Measurements from ENCODE around the gene ALPG. TPM values are rescaled to one million over a fixed set of nuclear protein-coding genes. Genes with fewer than 3 reads are reported as not detected.

Gene ALPG
- total and polyA plus RNA-seq, 2 of the 13 experiments (the other 11 are each of a cell fraction or from before 2014, with no cell fraction given): not detected

DNA sequence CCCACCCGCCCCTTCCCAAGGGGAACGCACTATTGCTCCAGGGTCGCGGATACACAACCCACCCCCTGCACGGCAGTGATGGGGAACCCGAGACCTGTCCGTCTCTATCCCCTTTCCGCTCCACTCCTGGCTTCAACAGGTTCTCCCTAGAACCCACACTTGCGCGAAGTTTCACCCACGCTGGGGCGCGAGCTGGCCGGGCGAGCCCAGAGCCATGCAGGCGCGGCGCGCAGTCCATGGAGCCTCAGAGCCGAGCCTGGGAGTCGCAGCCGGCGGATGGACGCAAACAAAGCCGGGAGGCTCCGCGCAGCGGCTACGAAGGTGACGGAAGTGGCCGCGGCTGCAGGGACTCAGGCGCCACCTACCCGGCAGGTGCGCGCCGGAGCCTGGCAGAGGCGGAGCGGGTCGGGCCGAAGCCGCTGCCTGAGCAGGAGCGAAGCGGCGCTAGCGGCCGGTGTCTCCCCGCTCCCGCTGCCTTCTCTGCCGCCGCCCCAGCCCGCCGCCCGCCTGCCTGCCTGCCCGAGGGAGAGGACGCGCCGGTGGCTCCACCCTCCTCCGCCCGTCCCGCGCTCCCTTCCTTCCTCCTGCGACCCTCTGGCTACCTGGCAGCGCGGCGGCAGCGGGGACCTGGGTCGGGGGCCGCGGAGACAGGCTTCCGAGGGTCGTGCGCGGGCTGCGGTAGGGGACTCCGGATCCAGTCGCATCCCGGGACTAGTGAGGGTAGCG lies 14.0 kb downstream of the ALPG start:
- Histone ChIP-seq H3K4me1 (ENCODE audit: insufficient read depth, low read length) (no peaks in the 10 kb centered on the region), H4K20me1 (ENCODE audit: insufficient read depth, low read length) (no peaks in the 10 kb centered on the region), H3K27me3 (ENCODE audit: control insufficient read depth in 1 of 2, insufficient read depth in 2 of 2, low read length in 2 of 2) (peaks cover 16 to 62% of the 10 kb centered on the region in 2 experiments), H3K79me2 (ENCODE audit: insufficient read depth, low read length) (no peaks in the 10 kb centered on the region), H2AFZ (ENCODE audit: low read length) (no peak overlapping the region), H3K27ac (ENCODE audit: extremely low read length, insufficient read depth, low read length) (no peak overlapping the region), H3K4me2 (ENCODE audit: low read depth, low read length) (peak overlapping the region; percentile 53), H3K4me3 (replicated peaks in 1 of 3; ENCODE audit: insufficient read depth in 1 of 3, low read depth in 2 of 3, low read length in 3 of 3) (peak overlapping the region in 1 of 3 experiments; percentile 48; a peak in 1 of 6 replicates), H3K9me3 (ENCODE audit: low read length) (peaks cover 16% of the 10 kb centered on the region), H3K36me3 (replicated peaks in 1 of 2; ENCODE audit: control insufficient read depth in 1 of 2, insufficient read depth in 2 of 2, low read length in 2 of 2) (no peaks in the 10 kb centered on the region), H3K9ac (ENCODE audit: insufficient read depth, low read depth, low read length) (no peak overlapping the region)
- FAIRE-seq (no peak), DNase-seq (ENCODE audit: low spot score) (peak; percentile 16), ATAC-seq (peak; percentile 83)
- WGBS (ENCODE audit: low lambda C conversion rate): 36% methylated on average over 50 of the region's 79 CpGs
- no TSS peak for BruUV-seq (replicated peaks)
- intact Hi-C loops (cut with micrococcal nuclease; ENCODE audit: unreplicated experiment): no loop called here
- ChIA-PET POLR2A (no interaction called here), CTCF (ENCODE audit: low intra/inter-chr PET ratio, low total read pairs) (no interaction called here)
- in situ Hi-C loops (cut with HindIII; ENCODE audit: extremely low pct_ligation_motif_present, low pct_unique_long_range_greater_than_20kb): no loop called here
- TF ChIP-seq ETV6 (CRISPR knock-in tag; conservative IDR thresholded peaks at IDR 0.05): peak; percentile 68; the same call in 1 of the 2 replicates
- peak; percentile 63; the same call in 1 of the 2 replicates for TF ChIP-seq ZNF556 (CRISPR knock-in tag; IDR thresholded peaks at IDR 0.05; ENCODE audit: borderline replicate concordance)
- TF ChIP-seq ZEB1 (IDR thresholded peaks at IDR 0.05; ENCODE audit: insufficient replicate concordance, low read depth): peak; percentile 41
- TF ChIP-seq KLF9 (CRISPR knock-in tag; IDR thresholded peaks at IDR 0.05; ENCODE audit: low read depth): no peak
- TF ChIP-seq ZNF788 (CRISPR knock-in tag; IDR thresholded peaks at IDR 0.05; ENCODE audit: borderline replicate concordance): peak; percentile 51; the same call in 1 of the 2 replicates
- TF ChIP-seq, protein P1, sequence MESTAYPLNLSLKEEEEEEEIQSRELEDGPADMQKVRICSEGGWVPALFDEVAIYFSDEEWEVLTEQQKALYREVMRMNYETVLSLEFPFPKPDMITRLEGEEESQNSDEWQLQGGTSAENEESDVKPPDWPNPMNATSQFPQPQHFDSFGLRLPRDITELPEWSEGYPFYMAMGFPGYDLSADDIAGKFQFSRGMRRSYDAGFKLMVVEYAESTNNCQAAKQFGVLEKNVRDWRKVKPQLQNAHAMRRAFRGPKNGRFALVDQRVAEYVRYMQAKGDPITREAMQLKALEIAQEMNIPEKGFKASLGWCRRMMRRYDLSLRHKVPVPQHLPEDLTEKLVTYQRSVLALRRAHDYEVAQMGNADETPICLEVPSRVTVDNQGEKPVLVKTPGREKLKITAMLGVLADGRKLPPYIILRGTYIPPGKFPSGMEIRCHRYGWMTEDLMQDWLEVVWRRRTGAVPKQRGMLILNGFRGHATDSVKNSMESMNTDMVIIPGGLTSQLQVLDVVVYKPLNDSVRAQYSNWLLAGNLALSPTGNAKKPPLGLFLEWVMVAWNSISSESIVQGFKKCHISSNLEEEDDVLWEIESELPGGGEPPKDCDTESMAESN (CRISPR knock-in tag; conservative IDR thresholded peaks at IDR 0.05): 0 out of 2 replicates have a peak, but pooled peaks have one; percentile 27
- TF ChIP-seq ZNF891 (CRISPR knock-in tag; IDR thresholded peaks at IDR 0.05): 0 out of 2 replicates have a peak, but pooled peaks have one; percentile 13
- TF ChIP-seq, protein P2, sequence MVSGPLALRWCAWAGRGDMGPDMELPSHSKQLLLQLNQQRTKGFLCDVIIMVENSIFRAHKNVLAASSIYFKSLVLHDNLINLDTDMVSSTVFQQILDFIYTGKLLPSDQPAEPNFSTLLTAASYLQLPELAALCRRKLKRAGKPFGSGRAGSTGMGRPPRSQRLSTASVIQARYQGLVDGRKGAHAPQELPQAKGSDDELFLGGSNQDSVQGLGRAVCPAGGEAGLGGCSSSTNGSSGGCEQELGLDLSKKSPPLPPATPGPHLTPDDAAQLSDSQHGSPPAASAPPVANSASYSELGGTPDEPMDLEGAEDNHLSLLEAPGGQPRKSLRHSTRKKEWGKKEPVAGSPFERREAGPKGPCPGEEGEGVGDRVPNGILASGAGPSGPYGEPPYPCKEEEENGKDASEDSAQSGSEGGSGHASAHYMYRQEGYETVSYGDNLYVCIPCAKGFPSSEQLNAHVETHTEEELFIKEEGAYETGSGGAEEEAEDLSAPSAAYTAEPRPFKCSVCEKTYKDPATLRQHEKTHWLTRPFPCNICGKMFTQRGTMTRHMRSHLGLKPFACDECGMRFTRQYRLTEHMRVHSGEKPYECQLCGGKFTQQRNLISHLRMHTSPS (CRISPR knock-in tag; IDR thresholded peaks at IDR 0.05; ENCODE audit: low read depth): no peak
- TF ChIP-seq YEATS4 (CRISPR knock-in tag; IDR thresholded peaks at IDR 0.05; ENCODE audit: borderline replicate concordance): no peak
- TF ChIP-seq, protein P3, sequence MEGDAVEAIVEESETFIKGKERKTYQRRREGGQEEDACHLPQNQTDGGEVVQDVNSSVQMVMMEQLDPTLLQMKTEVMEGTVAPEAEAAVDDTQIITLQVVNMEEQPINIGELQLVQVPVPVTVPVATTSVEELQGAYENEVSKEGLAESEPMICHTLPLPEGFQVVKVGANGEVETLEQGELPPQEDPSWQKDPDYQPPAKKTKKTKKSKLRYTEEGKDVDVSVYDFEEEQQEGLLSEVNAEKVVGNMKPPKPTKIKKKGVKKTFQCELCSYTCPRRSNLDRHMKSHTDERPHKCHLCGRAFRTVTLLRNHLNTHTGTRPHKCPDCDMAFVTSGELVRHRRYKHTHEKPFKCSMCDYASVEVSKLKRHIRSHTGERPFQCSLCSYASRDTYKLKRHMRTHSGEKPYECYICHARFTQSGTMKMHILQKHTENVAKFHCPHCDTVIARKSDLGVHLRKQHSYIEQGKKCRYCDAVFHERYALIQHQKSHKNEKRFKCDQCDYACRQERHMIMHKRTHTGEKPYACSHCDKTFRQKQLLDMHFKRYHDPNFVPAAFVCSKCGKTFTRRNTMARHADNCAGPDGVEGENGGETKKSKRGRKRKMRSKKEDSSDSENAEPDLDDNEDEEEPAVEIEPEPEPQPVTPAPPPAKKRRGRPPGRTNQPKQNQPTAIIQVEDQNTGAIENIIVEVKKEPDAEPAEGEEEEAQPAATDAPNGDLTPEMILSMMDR (CRISPR knock-in tag; IDR thresholded peaks at IDR 0.05): peak; percentile 52
- TF ChIP-seq, protein P4, sequence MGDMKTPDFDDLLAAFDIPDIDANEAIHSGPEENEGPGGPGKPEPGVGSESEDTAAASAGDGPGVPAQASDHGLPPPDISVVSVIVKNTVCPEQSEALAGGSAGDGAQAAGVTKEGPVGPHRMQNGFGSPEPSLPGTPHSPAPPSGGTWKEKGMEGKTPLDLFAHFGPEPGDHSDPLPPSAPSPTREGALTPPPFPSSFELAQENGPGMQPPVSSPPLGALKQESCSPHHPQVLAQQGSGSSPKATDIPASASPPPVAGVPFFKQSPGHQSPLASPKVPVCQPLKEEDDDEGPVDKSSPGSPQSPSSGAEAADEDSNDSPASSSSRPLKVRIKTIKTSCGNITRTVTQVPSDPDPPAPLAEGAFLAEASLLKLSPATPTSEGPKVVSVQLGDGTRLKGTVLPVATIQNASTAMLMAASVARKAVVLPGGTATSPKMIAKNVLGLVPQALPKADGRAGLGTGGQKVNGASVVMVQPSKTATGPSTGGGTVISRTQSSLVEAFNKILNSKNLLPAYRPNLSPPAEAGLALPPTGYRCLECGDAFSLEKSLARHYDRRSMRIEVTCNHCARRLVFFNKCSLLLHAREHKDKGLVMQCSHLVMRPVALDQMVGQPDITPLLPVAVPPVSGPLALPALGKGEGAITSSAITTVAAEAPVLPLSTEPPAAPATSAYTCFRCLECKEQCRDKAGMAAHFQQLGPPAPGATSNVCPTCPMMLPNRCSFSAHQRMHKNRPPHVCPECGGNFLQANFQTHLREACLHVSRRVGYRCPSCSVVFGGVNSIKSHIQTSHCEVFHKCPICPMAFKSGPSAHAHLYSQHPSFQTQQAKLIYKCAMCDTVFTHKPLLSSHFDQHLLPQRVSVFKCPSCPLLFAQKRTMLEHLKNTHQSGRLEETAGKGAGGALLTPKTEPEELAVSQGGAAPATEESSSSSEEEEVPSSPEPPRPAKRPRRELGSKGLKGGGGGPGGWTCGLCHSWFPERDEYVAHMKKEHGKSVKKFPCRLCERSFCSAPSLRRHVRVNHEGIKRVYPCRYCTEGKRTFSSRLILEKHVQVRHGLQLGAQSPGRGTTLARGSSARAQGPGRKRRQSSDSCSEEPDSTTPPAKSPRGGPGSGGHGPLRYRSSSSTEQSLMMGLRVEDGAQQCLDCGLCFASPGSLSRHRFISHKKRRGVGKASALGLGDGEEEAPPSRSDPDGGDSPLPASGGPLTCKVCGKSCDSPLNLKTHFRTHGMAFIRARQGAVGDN (CRISPR knock-in tag; IDR thresholded peaks at IDR 0.05): peak; percentile 66
- no peak for TF ChIP-seq MATR3 (CRISPR knock-in tag; IDR thresholded peaks at IDR 0.05)

Measured in HepG2 (cell line).